Measurements from ENCODE around the gene RSPO4.
"Not testable (repeated sequence)": the region's sequence is repeated elsewhere in the genome, so short reads cannot be mapped to it uniquely, and the experiment has no call there.

The RSPO4 gene

DNA sequence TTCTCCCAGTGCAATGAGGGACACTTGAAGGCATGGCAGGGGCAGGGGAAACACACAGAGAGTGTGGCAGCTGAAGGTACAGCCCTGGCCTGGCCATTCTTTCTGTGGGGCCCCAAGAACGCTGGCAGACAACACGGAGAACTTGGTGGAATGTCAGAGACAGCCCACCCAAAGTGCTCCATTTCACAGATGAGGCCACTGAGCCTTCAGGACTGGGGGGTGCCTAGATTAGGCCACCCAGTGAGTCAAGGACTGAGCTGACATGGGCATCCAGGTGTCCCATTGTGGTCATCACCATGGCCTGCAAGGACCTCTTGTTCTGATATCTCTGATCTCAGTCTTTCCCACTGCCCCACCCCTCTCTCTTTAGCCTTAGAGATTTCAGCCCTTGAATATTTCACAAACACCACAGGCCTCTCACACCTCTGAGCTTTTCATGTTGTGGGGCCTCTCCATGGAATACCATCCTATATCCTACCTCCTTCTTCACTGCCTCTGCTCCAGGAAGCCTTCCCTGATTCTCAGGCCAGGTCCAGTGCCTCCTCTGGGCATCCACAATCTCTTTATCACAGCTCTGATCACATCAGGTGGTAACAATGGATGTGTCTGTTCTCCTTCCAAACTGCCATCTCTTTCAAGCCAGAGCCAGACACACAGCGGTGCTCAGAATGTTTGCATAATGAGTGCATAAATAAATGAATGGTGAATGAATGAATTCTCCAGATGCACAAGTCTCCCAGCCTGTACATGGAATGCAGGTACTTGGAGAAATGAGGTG lies 2.0 kb upstream of the RSPO4 start:
- DNase-seq, result no peak

DNA sequence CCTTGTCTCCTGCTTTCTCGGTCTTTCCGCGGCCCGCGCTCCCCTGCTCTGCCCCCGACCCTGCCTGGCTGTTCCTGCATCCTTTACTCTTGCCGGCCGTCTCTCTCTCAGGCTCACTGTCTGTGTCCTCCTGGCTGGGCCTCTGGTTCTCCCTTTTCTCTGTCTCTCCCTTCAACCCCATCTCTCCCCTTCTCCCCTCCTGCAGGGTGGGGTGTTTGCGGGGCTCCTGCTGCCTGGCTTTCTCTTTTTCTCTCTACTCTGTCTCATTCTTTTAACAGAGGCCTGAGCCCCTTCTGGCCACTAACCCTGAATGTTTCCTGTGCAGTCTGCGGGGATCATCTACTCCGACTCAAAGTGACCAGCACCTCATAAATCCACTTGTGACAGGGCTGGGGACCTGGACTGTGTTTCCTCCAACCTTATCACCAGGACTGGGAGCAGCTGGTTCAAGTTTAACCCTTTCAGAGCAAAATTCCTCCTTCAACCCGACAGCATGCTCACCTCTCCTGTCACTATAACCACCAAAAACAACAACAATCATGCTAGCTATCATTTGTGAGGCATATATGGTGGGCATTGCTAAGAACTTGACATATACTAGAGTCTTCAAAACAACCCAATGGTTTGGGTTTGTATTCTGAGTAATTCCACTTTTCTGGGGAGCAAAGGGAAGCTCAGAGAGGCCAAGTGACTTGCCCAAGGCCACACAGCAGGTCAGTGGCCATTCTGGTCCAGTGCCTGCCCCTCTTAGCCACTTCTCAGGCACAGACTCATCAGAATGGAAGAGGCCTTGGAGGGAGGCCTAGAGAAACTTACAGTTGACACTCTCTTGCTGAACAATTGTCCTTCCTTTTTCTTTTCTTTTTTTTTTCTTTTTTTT lies 811 bp upstream of the RSPO4 start:
- DNase-seq, result no peak

DNA sequence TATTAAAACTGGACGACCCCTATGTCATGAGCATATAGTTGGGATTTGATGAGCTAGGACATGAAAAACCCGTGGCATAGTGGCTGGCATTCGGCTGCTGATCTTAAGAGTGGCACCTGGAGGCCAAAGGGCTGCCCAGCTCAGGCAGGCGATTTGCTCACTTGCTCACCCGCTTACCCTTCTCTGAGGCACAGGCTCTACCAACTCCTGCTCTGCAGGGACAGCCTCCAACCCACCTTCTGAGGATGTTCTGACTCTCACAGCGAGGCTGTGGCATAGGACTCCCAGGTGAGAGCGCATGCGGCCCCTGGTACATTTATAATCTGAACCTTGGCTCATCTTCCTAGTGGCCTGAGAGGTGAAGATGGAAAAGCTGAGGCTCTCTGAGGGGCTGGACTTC lies 995 bp downstream of the RSPO4 start:
- no peak for DNase-seq

DNA sequence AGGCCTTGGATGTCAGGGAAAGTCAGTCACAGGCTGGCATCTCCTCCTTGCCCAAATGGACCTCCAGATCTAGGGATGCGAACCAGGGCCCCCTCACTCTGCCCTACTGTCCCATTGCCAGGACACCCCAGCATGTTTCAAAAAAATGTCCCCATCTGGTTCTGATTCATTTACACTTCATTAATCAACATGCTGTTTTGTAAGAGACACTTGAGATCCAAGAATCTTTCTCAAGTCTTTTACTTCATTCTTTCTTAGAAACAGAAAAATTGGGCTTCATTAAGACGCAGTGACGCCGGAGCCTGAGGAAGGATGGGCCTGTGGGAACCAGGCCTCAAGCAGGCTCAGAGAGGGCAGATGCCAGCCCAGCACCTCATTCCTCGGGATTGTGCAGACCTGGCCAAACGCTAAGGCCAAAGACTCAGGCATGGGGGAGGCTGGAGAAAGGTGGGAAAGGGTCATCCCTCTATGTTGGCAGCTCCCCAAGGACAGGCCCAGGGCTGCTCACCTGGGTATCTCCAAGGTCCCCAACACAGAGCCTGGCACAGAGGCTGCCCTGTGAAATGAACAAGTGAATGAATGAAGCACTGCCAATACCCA lies 3.8 kb downstream of the RSPO4 start:
- DNase-seq, result no peak

DNA sequence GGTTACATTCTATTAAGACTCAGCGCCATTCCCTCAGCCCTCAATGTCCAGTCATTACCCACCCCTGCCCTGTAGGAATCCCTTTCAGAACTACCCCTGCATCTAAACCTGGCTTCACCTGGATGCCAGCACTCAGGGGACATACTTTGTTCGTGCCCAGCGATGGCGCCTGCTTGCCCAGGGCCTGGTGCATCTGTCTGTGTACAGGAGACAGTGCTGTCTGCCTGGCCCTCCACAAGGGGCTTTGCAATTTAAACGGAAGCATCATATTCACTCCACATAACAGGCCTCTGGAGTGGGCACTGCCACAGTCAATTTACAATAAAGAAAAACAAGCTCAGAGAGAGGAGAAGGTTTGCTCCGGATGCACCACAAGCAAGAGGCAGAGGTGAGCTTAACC lies 4.6 kb downstream of the RSPO4 start:
- DNase-seq, result no peak

DNA sequence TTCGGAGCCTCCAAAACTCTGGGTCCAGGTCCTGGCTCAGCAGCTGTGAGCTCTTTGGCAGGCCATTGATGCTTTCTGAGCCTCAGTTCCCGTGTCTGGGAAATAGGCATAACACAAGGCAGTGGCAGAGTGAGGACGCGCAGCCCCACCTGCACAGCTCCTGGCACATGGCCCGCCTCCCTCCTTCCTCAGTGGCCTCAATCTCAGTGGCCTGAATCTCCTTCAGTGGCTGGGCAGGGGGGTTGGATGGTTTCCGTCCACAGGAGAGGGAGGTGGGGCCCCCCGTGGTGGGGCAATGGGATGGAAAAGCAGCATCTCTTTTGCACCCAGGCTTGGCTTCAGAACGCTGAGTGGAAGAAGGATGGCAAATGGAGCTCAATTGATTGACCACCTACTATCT lies 5.1 kb downstream of the RSPO4 start:
- DNase-seq, result no peak

DNA sequence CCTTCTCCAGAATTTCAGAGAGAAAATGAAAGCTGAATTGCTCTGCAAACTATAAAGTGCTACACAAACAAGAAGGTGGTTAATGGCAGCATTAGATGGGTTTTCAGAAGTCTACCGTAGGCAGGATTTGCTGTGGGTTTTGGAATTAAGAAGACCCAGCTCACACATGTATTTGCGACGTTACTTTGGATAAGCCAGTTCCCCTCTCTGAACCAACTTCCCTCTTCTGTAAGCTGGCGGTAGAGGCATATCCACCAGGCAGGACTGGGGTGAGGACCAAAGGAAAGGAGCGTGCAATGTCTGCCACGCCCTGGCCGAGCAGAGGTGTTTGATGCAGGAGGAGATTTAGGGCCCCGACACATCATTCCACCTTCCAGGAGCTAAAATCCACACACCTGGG lies 6.9 kb downstream of the RSPO4 start:
- no peak for DNase-seq

DNA sequence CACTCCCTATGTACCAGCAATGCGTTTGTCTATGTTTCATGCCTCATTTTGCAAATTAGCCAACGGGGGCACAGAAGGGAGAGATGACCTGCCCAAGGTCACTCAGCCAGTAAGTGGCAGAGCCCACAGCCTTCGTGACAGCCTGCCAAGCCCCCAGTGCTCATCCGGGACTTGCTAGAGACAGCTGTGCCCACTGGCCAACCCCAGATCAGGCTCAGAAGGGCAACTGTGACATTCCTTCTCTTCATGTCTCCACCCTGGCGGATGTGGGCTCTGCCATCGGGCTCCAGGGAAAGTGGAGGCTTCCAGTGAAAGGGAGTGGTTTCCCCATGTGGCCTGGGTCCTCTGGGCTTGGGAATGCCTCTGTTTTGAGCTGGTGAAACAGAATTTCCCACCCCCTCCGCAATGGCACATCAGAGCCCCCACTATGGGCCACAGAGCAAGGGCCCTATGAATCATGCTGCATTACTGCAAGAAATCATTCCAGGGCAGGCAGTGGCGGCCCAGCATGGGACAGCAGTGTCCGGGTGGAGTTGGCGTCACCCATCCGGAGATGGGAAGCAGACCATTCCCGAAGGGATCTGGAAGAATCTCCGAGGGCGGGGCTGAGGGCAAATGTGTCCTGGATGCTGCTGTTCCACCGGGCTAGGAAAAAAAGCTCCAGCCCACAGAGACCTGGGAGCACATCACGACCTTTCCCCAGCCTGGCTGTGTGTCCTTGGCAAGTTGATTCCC lies 9.1 kb downstream of the RSPO4 start:
- DNase-seq, result no peak

DNA sequence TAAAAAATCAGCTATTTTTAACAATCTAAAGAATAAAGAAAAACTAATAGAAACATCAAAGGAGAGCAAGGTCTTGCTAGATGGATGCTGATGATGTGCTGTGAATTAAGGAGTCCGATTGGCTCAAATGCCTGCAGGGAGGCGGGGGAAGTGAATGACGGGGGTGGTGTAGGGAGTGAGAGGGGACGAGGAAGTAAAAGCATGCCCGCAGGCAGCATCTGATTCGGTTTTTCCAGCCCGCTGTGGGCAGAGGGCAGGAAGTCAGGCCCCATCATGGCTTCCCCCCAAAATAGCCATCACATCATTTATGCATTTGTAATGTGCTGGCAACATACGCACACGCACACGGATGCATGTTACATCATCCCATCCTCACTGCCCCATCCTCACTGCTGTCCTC lies 10.3 kb downstream of the RSPO4 start:
- DNase-seq, result no peak

DNA sequence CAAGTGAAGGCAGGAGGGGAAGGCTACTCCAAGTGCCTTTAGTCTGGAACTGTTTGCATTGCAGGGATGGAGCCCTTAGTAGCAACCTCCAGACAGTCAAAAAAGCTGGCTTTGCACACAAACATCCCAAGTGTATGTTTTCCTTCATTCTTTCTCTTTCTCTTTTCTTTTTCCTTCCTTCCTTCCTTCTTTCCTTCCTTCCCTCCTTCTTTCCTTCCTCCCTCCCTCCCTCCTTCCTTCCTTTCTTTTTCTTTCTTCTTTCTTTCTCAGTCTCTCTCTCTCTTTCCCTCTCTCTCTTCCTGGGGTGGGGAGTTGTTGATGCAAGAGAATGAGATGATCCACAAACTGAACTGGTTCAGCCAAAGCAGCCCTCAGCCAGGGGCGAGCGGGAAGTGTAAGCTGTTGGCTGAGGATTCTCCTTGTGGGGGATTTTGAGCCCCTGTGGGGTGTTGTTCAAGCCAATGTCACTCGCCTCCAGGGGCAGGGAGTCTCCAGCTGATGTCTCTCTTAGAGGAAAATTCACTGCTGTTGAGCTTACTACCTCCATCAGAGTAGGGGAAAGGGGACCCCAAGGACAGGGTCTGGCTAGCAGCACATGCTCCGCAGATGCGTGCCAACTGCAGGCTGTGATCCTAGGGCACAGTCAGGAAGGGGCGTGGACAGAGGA lies 11.7 kb downstream of the RSPO4 start:
- DNase-seq, result no peak

DNA sequence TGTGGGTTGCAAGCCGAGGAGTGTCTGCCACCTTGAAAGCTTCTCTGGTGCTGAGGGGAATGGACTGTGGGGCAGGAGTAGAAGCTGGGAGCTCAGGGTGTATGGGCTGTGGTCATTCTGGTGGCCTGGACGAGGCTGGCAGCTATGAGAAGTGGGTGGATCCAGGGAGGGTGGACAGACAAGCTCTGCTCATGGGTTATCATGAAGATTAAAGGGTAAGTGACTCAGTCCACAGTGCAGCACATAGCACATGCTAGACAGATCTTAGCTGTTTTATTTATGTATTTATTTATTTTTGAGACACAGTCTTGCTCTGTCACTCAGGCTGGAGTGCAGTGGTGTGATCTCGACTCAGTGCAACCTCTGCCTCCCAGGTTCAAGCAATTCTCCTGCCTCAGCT lies 13.8 kb downstream of the RSPO4 start:
- no peak for DNase-seq

DNA sequence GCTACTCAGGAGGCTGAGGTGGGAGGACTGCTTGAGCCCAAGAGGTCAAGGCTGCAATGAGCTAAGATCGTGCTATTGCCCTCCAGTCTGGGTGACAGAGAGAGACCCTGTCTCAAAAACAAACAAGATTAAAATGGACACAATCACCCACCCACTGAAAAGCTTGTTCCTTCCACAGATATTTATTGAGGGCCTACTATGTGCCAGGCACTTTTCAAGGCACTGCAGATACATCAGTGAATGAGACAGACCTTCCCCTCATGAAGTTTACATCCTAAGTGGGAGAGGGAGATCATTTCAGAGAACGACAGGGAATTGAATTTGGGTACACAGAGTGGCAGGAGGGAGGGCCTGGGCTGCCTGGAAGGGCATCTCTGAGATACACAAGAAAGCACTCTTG lies 14.4 kb downstream of the RSPO4 start:
- DNase-seq, result no peak

DNA sequence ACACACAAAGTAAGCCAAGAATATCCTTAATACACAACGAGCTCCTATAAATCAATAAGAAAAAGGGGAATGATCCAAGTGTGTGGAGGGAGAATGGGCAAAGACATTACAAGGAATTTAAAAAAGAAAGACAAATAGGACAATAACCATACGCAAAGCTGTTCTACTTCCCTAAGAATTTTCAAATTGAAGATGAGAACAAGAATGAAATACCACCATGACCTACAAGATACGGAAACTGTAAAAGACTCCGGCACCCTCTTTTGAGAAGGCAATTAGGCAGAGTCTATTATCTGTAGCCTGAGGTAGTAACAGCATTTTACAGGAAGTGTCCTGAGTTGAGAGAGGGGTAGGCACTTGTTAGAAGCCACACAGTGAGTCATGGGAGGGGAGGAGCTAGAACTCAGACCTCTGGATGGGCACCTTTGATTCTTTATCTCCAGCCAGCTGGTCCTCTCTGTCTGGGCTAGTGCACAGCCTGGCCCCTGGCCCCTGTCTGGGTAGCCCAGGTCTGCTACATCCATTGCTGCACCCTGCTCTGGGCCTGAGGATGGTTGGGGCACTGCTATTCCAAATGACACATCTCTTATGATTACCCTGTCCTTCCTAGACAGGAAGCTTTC lies 15.3 kb downstream of the RSPO4 start:
- no peak for DNase-seq

DNA sequence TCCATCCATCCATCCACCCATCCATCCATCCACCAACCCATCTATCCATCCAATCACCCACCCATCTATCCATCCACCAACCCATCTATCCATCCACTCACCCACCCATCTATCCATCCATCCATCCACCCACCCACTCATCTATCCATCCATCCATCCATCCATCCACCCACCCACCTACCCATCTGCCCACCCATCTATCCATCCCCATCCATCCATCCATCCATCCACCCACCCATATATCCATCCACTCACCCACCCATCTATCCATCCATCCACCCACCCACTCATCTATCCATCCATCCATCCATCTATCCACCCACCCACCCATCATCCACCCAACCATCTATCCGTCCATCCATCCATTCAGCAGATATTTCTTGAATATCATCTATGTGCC lies 17.1 kb downstream of the RSPO4 start:
- DNase-seq, result not testable (repeated sequence)

DNA sequence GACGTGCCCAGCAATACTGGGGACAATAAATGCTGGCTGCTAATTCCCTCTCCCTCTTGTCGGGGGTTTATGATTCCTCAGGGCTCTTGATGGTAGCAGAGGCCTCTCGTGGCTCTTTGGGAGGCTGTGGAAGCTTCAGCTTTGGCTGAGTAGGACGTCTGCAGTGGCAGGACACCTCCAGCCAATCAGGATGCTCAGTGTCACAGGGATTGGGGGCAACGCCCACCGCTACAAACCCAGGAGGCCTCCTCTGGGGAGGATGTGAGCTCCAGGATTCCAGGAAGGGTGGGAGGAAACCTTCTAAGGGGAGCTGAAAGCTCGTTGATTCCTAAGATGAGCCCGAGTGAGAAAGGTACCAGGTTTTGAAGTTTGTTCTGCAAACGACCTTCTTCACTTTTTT lies 19.4 kb downstream of the RSPO4 start:
- DNase-seq, result no peak

DNA sequence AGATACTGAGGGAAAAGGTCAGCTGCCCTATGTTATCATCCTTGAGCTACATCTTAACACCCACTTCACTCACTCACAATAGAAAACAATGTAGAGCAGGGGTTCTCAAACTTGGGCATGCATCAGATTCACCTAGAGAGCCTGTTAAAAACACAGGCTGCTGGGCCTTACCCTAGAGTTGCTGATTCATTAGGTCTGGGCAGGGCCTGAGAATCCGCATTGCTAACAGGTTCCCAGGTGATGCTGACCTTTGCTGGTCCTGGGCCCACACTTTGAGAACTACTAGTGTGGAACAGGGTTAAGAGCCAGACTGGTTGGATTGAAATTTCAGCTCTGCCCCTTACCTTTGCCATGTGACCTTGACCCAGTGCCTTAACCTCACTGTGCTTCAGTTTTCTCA lies 25.1 kb downstream of the RSPO4 start:
- no peak for DNase-seq

DNA sequence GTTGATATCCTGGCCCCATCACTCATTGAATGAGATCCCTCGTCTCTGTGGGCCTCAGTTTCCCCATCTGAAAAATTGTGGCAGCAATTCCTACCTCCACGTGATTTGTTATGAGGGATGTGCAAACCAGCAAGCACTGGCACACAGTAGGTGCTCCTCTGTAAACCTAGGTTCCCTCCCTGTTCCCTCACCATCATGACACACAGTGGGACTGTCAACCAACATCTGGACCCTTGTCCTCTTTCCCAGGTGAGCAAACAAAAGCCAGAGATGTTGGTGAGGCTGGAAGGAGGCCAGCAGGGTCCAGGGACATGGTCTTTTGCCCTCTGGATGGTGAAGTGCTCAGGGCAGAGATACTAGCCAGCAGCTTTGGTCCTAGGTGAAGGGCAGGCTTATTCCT lies 26.1 kb downstream of the RSPO4 start:
- DNase-seq, result no peak

DNA sequence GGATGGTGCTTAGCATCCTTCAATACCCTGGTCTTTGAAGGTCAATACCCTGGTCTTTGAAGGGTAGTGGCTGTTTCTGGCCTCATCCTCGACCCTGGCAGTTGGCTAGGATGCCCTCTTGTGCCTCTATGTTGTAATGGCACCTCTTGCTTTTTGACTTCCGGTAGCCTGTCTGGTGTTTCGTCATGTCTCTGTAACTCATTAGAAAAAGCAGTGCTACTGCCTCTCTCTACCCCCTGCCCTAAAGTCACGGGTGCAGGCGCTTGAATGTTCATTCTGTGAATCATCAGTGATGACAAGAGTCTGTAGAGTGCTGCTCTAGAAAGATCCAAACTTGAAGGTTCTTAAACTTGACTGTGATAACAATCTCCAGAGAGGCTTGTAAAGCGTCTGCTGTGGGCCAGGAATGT lies 28.3 kb downstream of the RSPO4 start:
- DNase-seq, result peak; percentile 19

DNA sequence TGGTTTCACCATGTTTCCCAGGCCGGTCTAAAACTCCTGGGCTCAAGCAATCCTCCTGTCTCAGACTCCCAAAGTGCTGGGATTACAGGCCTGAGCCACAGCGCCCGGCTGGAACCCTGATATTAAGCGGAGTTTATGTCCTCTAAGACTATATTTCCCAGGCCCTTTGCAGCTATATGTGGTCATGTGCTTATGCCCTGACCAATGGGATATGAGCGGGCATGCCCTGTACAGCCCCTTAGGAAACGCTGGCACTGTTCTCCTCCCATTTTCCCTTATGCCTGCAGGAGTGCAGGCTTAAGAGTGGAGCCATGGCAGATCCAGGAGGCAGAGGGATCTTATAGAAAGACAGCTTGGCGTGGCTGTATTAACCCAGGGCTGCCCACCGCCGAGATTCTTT lies 29.9 kb downstream of the RSPO4 start:
- DNase-seq, result no peak

DNA sequence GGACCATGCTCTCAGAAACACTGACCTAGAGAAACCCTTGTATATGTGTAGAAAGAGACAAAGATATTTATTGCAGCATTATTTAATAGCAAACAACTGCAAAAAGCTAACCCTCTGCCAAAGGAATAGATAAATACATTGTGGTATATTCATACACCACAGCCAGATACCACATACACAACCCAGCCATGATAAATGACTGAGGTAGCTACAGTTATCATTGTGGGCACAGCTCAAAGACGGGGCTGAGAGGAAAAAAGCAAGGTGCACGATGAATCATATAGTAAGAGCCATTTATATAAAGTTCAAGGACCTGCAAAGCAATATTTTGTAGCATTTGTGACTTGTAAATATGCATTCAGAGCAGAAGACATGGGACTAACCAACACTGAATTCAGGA lies 30.8 kb downstream of the RSPO4 start:
- DNase-seq, result no peak

DNA sequence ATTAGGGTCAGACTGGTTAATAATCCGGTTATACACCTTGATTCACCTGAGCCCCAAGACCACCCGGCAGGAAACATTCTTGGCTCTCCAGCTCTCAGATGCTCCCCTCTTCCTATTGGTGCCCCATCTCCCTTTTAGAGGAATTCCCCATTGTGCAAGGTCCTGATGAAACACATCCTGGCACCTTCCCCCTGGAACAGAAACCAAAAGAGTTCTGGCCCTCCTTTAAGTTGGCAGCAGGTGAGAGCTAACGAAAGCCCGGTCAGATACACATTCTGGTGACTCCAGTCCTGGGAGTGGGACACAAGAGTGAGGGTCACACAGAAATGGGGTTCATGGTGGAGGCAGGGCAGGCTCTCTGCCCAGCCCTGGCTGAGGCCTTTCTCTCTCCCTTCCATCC lies 32.2 kb downstream of the RSPO4 start:
- DNase-seq, result no peak
